Measurements from ENCODE around the gene PRKCB.

PRKCB gene

GRCh38 chr16:23968176-23968575 lies 132.4 kb downstream of the PRKCB start:
- Histone ChIP-seq H3K9ac (ENCODE audit: low read length) (no peak overlapping the region), H3K36me3 (replicated peaks; ENCODE audit: low read depth, low read length) (no peaks in the 10 kb centered on the region), H3K4me3 (ENCODE audit: low read length) (no peak overlapping the region), H3K27me3 (ENCODE audit: low read depth, low read length) (peaks cover 21% of the 10 kb centered on the region), H3K79me2 (ENCODE audit: low read length) (no peaks in the 10 kb centered on the region), H3K4me2 (ENCODE audit: low read length) (no peak overlapping the region), H3K9me3 (ENCODE audit: insufficient read depth, low read length) (no peaks in the 10 kb centered on the region), H3K27ac (ENCODE audit: low read length) (no peak overlapping the region), H2AFZ (ENCODE audit: low read depth, low read length) (no peak overlapping the region), H4K20me1 (ENCODE audit: insufficient read depth, low read length) (no peaks in the 10 kb centered on the region), H3K4me1 (ENCODE audit: low read length) (no peaks in the 10 kb centered on the region)
- TF ChIP-seq CTCF (IDR thresholded peaks at IDR 0.05; ENCODE audit: low read depth, low read length) (no peak), EZH2phosphoT487 (IDR thresholded peaks at IDR 0.05; ENCODE audit: low read depth) (no peak)

- no peak overlapping the region for H3K27ac ChIP-seq (ENCODE audit: low read length)
- TF ChIP-seq CTCF (IDR thresholded peaks at IDR 0.05; ENCODE audit: low read depth, low read length) (no peak), EZH2phosphoT487 (IDR thresholded peaks at IDR 0.05; ENCODE audit: low read depth) (no peak)
- no peak overlapping the region for H3K4me2 ChIP-seq (ENCODE audit: low read length)
- H3K9me3 ChIP-seq (ENCODE audit: insufficient read depth, low read length), result no peaks in the 10 kb centered on the region
- H3K9ac ChIP-seq (ENCODE audit: low read length), result no peak overlapping the region
- no peak overlapping the region for H2AFZ ChIP-seq (ENCODE audit: low read depth, low read length)
- H4K20me1 ChIP-seq (ENCODE audit: insufficient read depth, low read length), result no peaks in the 10 kb centered on the region
- H3K79me2 ChIP-seq (ENCODE audit: low read length), result no peaks in the 10 kb centered on the region
- H3K36me3 ChIP-seq (replicated peaks; ENCODE audit: low read depth, low read length), result no peaks in the 10 kb centered on the region
- H3K4me3 ChIP-seq (ENCODE audit: low read length), result no peak overlapping the region
- H3K4me1 ChIP-seq (ENCODE audit: low read length), result no peaks in the 10 kb centered on the region
- peaks cover 17% of the 10 kb centered on the region for H3K27me3 ChIP-seq (ENCODE audit: low read depth, low read length)
These were observed 133.9 kb downstream of the PRKCB start for GRCh38 chr16:23969468-23970297.

GRCh38 chr16:23974223-23974622 lies 138.4 kb downstream of the PRKCB start:
- no peak overlapping the region for H3K4me2 ChIP-seq (ENCODE audit: low read length)
- H3K4me1 ChIP-seq (ENCODE audit: low read length), result no peaks in the 10 kb centered on the region
- H4K20me1 ChIP-seq (ENCODE audit: insufficient read depth, low read length), result no peaks in the 10 kb centered on the region
- H3K27ac ChIP-seq (ENCODE audit: low read length), result no peak overlapping the region
- no peaks in the 10 kb centered on the region for H3K79me2 ChIP-seq (ENCODE audit: low read length)
- H3K4me3 ChIP-seq (ENCODE audit: low read length), result no peak overlapping the region
- no peaks in the 10 kb centered on the region for H3K36me3 ChIP-seq (replicated peaks; ENCODE audit: low read depth, low read length)
- no peaks in the 10 kb centered on the region for H3K9me3 ChIP-seq (ENCODE audit: insufficient read depth, low read length)
- H2AFZ ChIP-seq (ENCODE audit: low read depth, low read length), result no peak overlapping the region
- no peak for TF ChIP-seq CTCF (IDR thresholded peaks at IDR 0.05; ENCODE audit: low read depth, low read length)
- no peak for TF ChIP-seq EZH2phosphoT487 (IDR thresholded peaks at IDR 0.05; ENCODE audit: low read depth)
- peaks cover 21% of the 10 kb centered on the region; the same call in 1 of the 2 replicates for H3K27me3 ChIP-seq (ENCODE audit: low read depth, low read length)
- no peak overlapping the region for H3K9ac ChIP-seq (ENCODE audit: low read length)

- no peaks in the 10 kb centered on the region for H4K20me1 ChIP-seq (ENCODE audit: insufficient read depth, low read length)
- H3K4me3 ChIP-seq (ENCODE audit: low read length), result no peak overlapping the region
- H3K4me1 ChIP-seq (ENCODE audit: low read length), result no peaks in the 10 kb centered on the region
- H3K4me2 ChIP-seq (ENCODE audit: low read length), result no peak overlapping the region
- H3K27ac ChIP-seq (ENCODE audit: low read length), result no peak overlapping the region
- H3K36me3 ChIP-seq (replicated peaks; ENCODE audit: low read depth, low read length), result no peaks in the 10 kb centered on the region
- H3K9ac ChIP-seq (ENCODE audit: low read length), result no peak overlapping the region
- H3K9me3 ChIP-seq (ENCODE audit: insufficient read depth, low read length), result no peaks in the 10 kb centered on the region
- H3K27me3 ChIP-seq (ENCODE audit: low read depth, low read length), result peaks cover 27% of the 10 kb centered on the region; the same call in 1 of the 2 replicates
- H2AFZ ChIP-seq (ENCODE audit: low read depth, low read length), result no peak overlapping the region
- no peaks in the 10 kb centered on the region for H3K79me2 ChIP-seq (ENCODE audit: low read length)
- TF ChIP-seq CTCF (IDR thresholded peaks at IDR 0.05; ENCODE audit: low read depth, low read length) (no peak), EZH2phosphoT487 (IDR thresholded peaks at IDR 0.05; ENCODE audit: low read depth) (no peak)
These were observed 139.5 kb downstream of the PRKCB start for GRCh38 chr16:23975293-23975692.

All from OCI-LY3 (cell line).